ENCODE results near the gene SRL.

- TF ChIP-seq, protein P1, sequence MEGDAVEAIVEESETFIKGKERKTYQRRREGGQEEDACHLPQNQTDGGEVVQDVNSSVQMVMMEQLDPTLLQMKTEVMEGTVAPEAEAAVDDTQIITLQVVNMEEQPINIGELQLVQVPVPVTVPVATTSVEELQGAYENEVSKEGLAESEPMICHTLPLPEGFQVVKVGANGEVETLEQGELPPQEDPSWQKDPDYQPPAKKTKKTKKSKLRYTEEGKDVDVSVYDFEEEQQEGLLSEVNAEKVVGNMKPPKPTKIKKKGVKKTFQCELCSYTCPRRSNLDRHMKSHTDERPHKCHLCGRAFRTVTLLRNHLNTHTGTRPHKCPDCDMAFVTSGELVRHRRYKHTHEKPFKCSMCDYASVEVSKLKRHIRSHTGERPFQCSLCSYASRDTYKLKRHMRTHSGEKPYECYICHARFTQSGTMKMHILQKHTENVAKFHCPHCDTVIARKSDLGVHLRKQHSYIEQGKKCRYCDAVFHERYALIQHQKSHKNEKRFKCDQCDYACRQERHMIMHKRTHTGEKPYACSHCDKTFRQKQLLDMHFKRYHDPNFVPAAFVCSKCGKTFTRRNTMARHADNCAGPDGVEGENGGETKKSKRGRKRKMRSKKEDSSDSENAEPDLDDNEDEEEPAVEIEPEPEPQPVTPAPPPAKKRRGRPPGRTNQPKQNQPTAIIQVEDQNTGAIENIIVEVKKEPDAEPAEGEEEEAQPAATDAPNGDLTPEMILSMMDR (IDR thresholded peaks at IDR 0.05; ENCODE audit: poor library complexity, severe bottlenecking) = no peak
- TF ChIP-seq REST (IDR thresholded peaks at IDR 0.05; ENCODE audit: borderline replicate concordance) (no peak), EZH2 (IDR thresholded peaks at IDR 0.05; ENCODE audit: borderline replicate concordance, insufficient read depth, low read length, poor library complexity, severe bottlenecking) (no peak), POLR2AphosphoS5 (IDR thresholded peaks at IDR 0.05) (no peak), EP300 (conservative IDR thresholded peaks at IDR 0.05; ENCODE audit: poor library complexity, severe bottlenecking) (no peak), SMC3 (conservative IDR thresholded peaks at IDR 0.05; ENCODE audit: poor library complexity) (peak; percentile 65), TAF1 (IDR thresholded peaks at IDR 0.05; ENCODE audit: low read depth) (no peak), RAD21 (conservative IDR thresholded peaks at IDR 0.05) (peak; percentile 58), MXI1 (conservative IDR thresholded peaks at IDR 0.05; ENCODE audit: poor library complexity, severe bottlenecking) (peak; percentile 85)
Measured at GRCh38 chr16:4183237-4184037, 58.4 kb downstream of the SRL start.
